ENCODE results near the gene SLCO4A1. TPM values are rescaled to one million over a fixed set of nuclear protein-coding genes. Genes with fewer than 3 reads are reported as not detected.

SLCO4A1 gene
- total and polyA plus RNA-seq, 2 donors, result 1.4 to 24.8 TPM

- H3K4me1 ChIP-seq (ENCODE audit: insufficient read depth), result no peaks in the 10 kb centered on the region
Measured at GRCh38 chr20:62706344-62706743, 64.0 kb downstream of the SLCO4A1 start.

GRCh38 chr20:62706857-62707256 is 64.6 kb downstream of the SLCO4A1 start:
- Histone ChIP-seq H3K36me3 (ENCODE audit: insufficient read depth) (no peaks in the 10 kb centered on the region), H3K4me3 (ENCODE audit: low read depth, low read length) (no peak overlapping the region), H3K27ac (ENCODE audit: low read depth) (no peak overlapping the region), H3K4me1 (ENCODE audit: insufficient read depth) (no peaks in the 10 kb centered on the region)
- DNase-seq (ENCODE audit: extremely low spot score), result no peak
- 84% methylated on average over 12 of the region's 12 CpGs for WGBS

More at GRCh38 chr20:62706344-62706743, 64.0 kb downstream of the SLCO4A1 start:
- Histone ChIP-seq H3K27ac (ENCODE audit: low read depth) (no peak overlapping the region), H3K4me3 (ENCODE audit: low read depth, low read length) (no peak overlapping the region), H3K36me3 (ENCODE audit: insufficient read depth) (no peaks in the 10 kb centered on the region)
- WGBS, result 86% methylated on average over 12 of the region's 12 CpGs
- no peak for DNase-seq (ENCODE audit: extremely low spot score)

GRCh38 chr20:62707276-62707920 is 65.1 kb downstream of the SLCO4A1 start:
- Histone ChIP-seq H3K36me3 (ENCODE audit: insufficient read depth) (no peaks in the 10 kb centered on the region), H3K4me1 (ENCODE audit: insufficient read depth) (no peaks in the 10 kb centered on the region), H3K27ac (ENCODE audit: low read depth) (no peak overlapping the region), H3K4me3 (ENCODE audit: low read depth, low read length) (no peak overlapping the region)
- no peak for DNase-seq (ENCODE audit: extremely low spot score)
- 62% methylated on average over 16 of the region's 16 CpGs for WGBS

- H3K4me1 ChIP-seq (ENCODE audit: insufficient read depth), result no peaks in the 10 kb centered on the region
- H3K36me3 ChIP-seq (ENCODE audit: insufficient read depth), result no peaks in the 10 kb centered on the region
- H3K27ac ChIP-seq (ENCODE audit: low read depth), result no peak overlapping the region
- WGBS, result 5% methylated on average over 20 of the region's 20 CpGs
- no peak for DNase-seq (ENCODE audit: extremely low spot score)
- no peak overlapping the region for H3K4me3 ChIP-seq (ENCODE audit: low read depth, low read length)
Measured at GRCh38 chr20:62707921-62708521, 65.7 kb downstream of the SLCO4A1 start.

- no peak for DNase-seq (ENCODE audit: extremely low spot score)
Measured at GRCh38 chr20:62708591-62709536, 66.6 kb downstream of the SLCO4A1 start, which contains the start of gene NTSR1. Gene NTSR1, plus strand, starts transcription at chr20:62708836. Its CDS starts 372 bp downstream, at chr20:62709208.

GRCh38 chr20:62709537-62709905 is 67.2 kb downstream of the SLCO4A1 start:
- WGBS, result 83% methylated on average over 30 of the region's 30 CpGs
- no peaks in the 10 kb centered on the region for H3K4me1 ChIP-seq (ENCODE audit: insufficient read depth)
- no peak overlapping the region for H3K4me3 ChIP-seq (ENCODE audit: low read depth, low read length)
- no peak for DNase-seq (ENCODE audit: extremely low spot score)
- no peaks in the 10 kb centered on the region for H3K36me3 ChIP-seq (ENCODE audit: insufficient read depth)
- H3K27ac ChIP-seq (ENCODE audit: low read depth), result no peak overlapping the region

More at GRCh38 chr20:62708591-62709536, 66.6 kb downstream of the SLCO4A1 start, which contains the start of gene NTSR1:
- H3K4me1 ChIP-seq (ENCODE audit: insufficient read depth), result no peaks in the 10 kb centered on the region
- H3K4me3 ChIP-seq (ENCODE audit: low read depth, low read length), result no peak within 1 kb of the TSS
- 8% methylated on average over 124 of the region's 124 CpGs for WGBS
- H3K27ac ChIP-seq (ENCODE audit: low read depth), result no peak within 1 kb of the TSS
- H3K36me3 ChIP-seq (ENCODE audit: insufficient read depth), result no peaks in the 10 kb centered on the region

GRCh38 chr20:62710221-62710885 is 68.0 kb downstream of the SLCO4A1 start:
- DNase-seq (ENCODE audit: extremely low spot score), result no peak
- WGBS, result 76% methylated on average over 20 of the region's 20 CpGs

GRCh38 chr20:62710886-62711702 is 68.8 kb downstream of the SLCO4A1 start:
- DNase-seq (ENCODE audit: extremely low spot score), result no peak
- 44% methylated on average over 23 of the region's 23 CpGs for WGBS
- H3K4me3 ChIP-seq (ENCODE audit: low read depth, low read length), result no peak overlapping the region
- no peaks in the 10 kb centered on the region for H3K36me3 ChIP-seq (ENCODE audit: insufficient read depth)
- H3K4me1 ChIP-seq (ENCODE audit: insufficient read depth), result no peaks in the 10 kb centered on the region
- H3K27ac ChIP-seq (ENCODE audit: low read depth), result no peak overlapping the region

More at GRCh38 chr20:62710221-62710885, 68.0 kb downstream of the SLCO4A1 start:
- H3K36me3 ChIP-seq (ENCODE audit: insufficient read depth), result no peaks in the 10 kb centered on the region
- no peaks in the 10 kb centered on the region for H3K4me1 ChIP-seq (ENCODE audit: insufficient read depth)
- H3K27ac ChIP-seq (ENCODE audit: low read depth), result no peak overlapping the region
- no peak overlapping the region for H3K4me3 ChIP-seq (ENCODE audit: low read depth, low read length)

- Histone ChIP-seq H3K27ac (ENCODE audit: low read depth) (no peak overlapping the region), H3K36me3 (ENCODE audit: insufficient read depth) (no peaks in the 10 kb centered on the region), H3K4me3 (ENCODE audit: low read depth, low read length) (no peak overlapping the region), H3K4me1 (ENCODE audit: insufficient read depth) (no peaks in the 10 kb centered on the region)
- WGBS, result 34% methylated on average over 23 of the region's 23 CpGs
- no peak for DNase-seq (ENCODE audit: extremely low spot score)
Measured at GRCh38 chr20:62711703-62712101, 69.4 kb downstream of the SLCO4A1 start.

- Histone ChIP-seq H3K36me3 (ENCODE audit: insufficient read depth) (no peaks in the 10 kb centered on the region), H3K27ac (ENCODE audit: low read depth) (no peak overlapping the region), H3K4me1 (ENCODE audit: insufficient read depth) (no peaks in the 10 kb centered on the region), H3K4me3 (ENCODE audit: low read depth, low read length) (no peak overlapping the region)
- WGBS, result 88% methylated on average over 8 of the region's 8 CpGs
- DNase-seq (ENCODE audit: extremely low spot score), result no peak
Measured at GRCh38 chr20:62712606-62713005, 70.3 kb downstream of the SLCO4A1 start.

GRCh38 chr20:62714006-62714405 is 71.7 kb downstream of the SLCO4A1 start:
- Histone ChIP-seq H3K4me1 (ENCODE audit: insufficient read depth) (no peaks in the 10 kb centered on the region), H3K4me3 (ENCODE audit: low read depth, low read length) (no peak overlapping the region), H3K27ac (ENCODE audit: low read depth) (no peak overlapping the region), H3K36me3 (ENCODE audit: insufficient read depth) (no peaks in the 10 kb centered on the region)
- 94% methylated on average over 10 of the region's 10 CpGs for WGBS
- DNase-seq (ENCODE audit: extremely low spot score), result no peak

- Histone ChIP-seq H3K27ac (ENCODE audit: low read depth) (no peak overlapping the region), H3K36me3 (ENCODE audit: insufficient read depth) (no peaks in the 10 kb centered on the region), H3K4me1 (ENCODE audit: insufficient read depth) (no peaks in the 10 kb centered on the region), H3K4me3 (ENCODE audit: low read depth, low read length) (no peak overlapping the region)
- no peak for DNase-seq (ENCODE audit: extremely low spot score)
- 91% methylated on average over 6 of the region's 6 CpGs for WGBS
Measured at GRCh38 chr20:62714799-62715198, 72.5 kb downstream of the SLCO4A1 start.

Measured in urinary bladder (tissue), 4 donors.